Fibroblast of the aortic adventitia (primary cell): ENCODE measurements around the gene DGKK. TPM values are rescaled to one million over a fixed set of nuclear protein-coding genes. Genes with fewer than 3 reads are reported as not detected.

Experiments
- DNase-seq: peaks from one replicate; pipeline ENCODE4 v3.0.0-alpha.2; 2010; ENCODE audit warnings: low read depth
- H3K4me3 ChIP-seq: 2 replicates; pipeline ENCODE4 v1.5.1; 2011; ENCODE audit warnings: low read depth, mild to moderate bottlenecking, control low read depth, low read length, moderate library complexity
- CTCF ChIP-seq: IDR thresholded peaks from 2 replicates; pipeline ENCODE4 v1.5.1; 2011; ENCODE audit warnings: mild to moderate bottlenecking, low read length, control low read depth, inconsistent platforms; ENCODE audit not compliant: insufficient read depth
- total RNA-seq: library from RNA; depleted of rRNA; stranded (reverse); fragments of >200 nt; gene quantifications from 2 replicates; pipeline ENCODE4 v1.2.3, GENCODE V29; 2012; ENCODE audit warnings: low replicate concordance

DGKK gene
- total RNA-seq, 1 donor = not detected

- TF ChIP-seq CTCF = no peak
- H3K4me3 ChIP-seq = no peak overlapping the region
- no peak for DNase-seq
These were observed 39.0 kb downstream of the DGKK start for GRCh38 chrX:50431623-50432022.

GRCh38 chrX:50430917-50431575 is 39.6 kb downstream of the DGKK start:
- no peak for TF ChIP-seq CTCF
- no peak for DNase-seq
- no peak overlapping the region for H3K4me3 ChIP-seq

GRCh38 chrX:50428174-50428573 is 42.5 kb downstream of the DGKK start:
- no peak overlapping the region for H3K4me3 ChIP-seq
- no peak for TF ChIP-seq CTCF
- DNase-seq = no peak

GRCh38 chrX:50407976-50408375 is 62.6 kb downstream of the DGKK start:
- TF ChIP-seq CTCF = no peak
- no peak overlapping the region for H3K4me3 ChIP-seq
- DNase-seq = no peak

GRCh38 chrX:50403903-50404302 is 66.7 kb downstream of the DGKK start:
- H3K4me3 ChIP-seq = no peak overlapping the region
- DNase-seq = no peak
- no peak for TF ChIP-seq CTCF

- DNase-seq = no peak
- no peak for TF ChIP-seq CTCF
- no peak overlapping the region for H3K4me3 ChIP-seq
These were observed 67.7 kb downstream of the DGKK start for GRCh38 chrX:50402886-50403285.

GRCh38 chrX:50393902-50394301 is 76.7 kb downstream of the DGKK start:
- TF ChIP-seq CTCF = no peak
- DNase-seq = no peak
- H3K4me3 ChIP-seq = no peak overlapping the region
